DOHH2 (cell line): Measurements from ENCODE around the gene KRTAP5-1.

Source experiments
- H3F3A ChIP-seq: fragments of 200-600 bp; sonication (generic), shearing (Covaris generic); 2 replicates; pipeline ENCODE4 v1.6.0; 2016; ENCODE audit warnings: antibody characterized with exemption, mild to moderate bottlenecking; ENCODE audit not compliant: control insufficient read depth, insufficient read depth
- H3K27ac ChIP-seq: fragments of 200-600 bp; sonication (generic); 2 replicates; pipeline ENCODE4 v1.5.1; 2014; ENCODE audit warnings: low read depth, mild to moderate bottlenecking, low read length, moderate library complexity
- H3K27me3 ChIP-seq: fragments of 200-600 bp; sonication (generic); 2 replicates; pipeline ENCODE4 v1.6.1; 2014; ENCODE audit warnings: mild to moderate bottlenecking, low read length, mixed read lengths; ENCODE audit not compliant: control insufficient read depth
- H3K36me3 ChIP-seq: fragments of 200-600 bp; sonication (generic); 2 replicates; pipeline ENCODE4 v1.6.1; 2014; ENCODE audit warnings: mild to moderate bottlenecking, low read length, moderate library complexity, mixed read lengths; ENCODE audit not compliant: control insufficient read depth
- H3K4me1 ChIP-seq: fragments of 200-600 bp; sonication (generic); 2 replicates; pipeline ENCODE4 v1.6.1; 2014; ENCODE audit warnings: mild to moderate bottlenecking, low read length, mixed read lengths; ENCODE audit not compliant: control insufficient read depth
- H3K4me2 ChIP-seq: fragments of 200-600 bp; sonication (generic); 2 replicates; pipeline ENCODE4 v1.6.0; 2014; ENCODE audit warnings: mild to moderate bottlenecking, low read length, moderate library complexity
- H3K4me3 ChIP-seq: fragments of 200-600 bp; sonication (generic); 2 replicates; pipeline ENCODE4 v1.5.1; 2014; ENCODE audit warnings: mild to moderate bottlenecking, low read length, mixed read lengths
- H3K79me2 ChIP-seq: fragments of 200-600 bp; sonication (generic); 2 replicates; pipeline ENCODE4 v1.6.1; 2014; ENCODE audit warnings: mild to moderate bottlenecking, low read length, mixed read lengths; ENCODE audit not compliant: control insufficient read depth
- H3K9me2 ChIP-seq: fragments of 200-600 bp; sonication (generic); replicated peaks from 2 replicates; pipeline ENCODE4 v1.6.1; 2014; ENCODE audit warnings: mild to moderate bottlenecking, low read length, mixed read lengths; ENCODE audit not compliant: control insufficient read depth
- H3K9me3 ChIP-seq: fragments of 200-600 bp; sonication (generic); 2 replicates; pipeline ENCODE4 v1.6.1; 2014; ENCODE audit warnings: antibody characterized with exemption, low read length, mixed read lengths; ENCODE audit not compliant: control insufficient read depth, insufficient read depth
- H4K20me1 ChIP-seq: fragments of 200-600 bp; sonication (generic); 2 replicates; pipeline ENCODE4 v1.6.0; 2014; ENCODE audit warnings: low read depth, mild to moderate bottlenecking, antibody characterized with exemption, low read length, moderate library complexity; ENCODE audit not compliant: control insufficient read depth, insufficient read depth
- EZH2phosphoT487 ChIP-seq: fragments of 200-600 bp; sonication (generic); IDR thresholded peaks from 2 replicates; pipeline ENCODE4 v1.6.1; 2017; ENCODE audit warnings: borderline replicate concordance, mild to moderate bottlenecking, antibody characterized with exemption, low read length, moderate library complexity, mixed read lengths
- TF ChIP-seq, protein P1 (sequence below): fragments of 200-600 bp; sonication (generic); IDR thresholded peaks from one replicate; pipeline ENCODE4 v1.5.1; 2014; ENCODE audit warnings: antibody characterized with exemption, mild to moderate bottlenecking, low read depth, low read length; ENCODE audit not compliant: poor library complexity, severe bottlenecking

Gene KRTAP5-1

DNA sequence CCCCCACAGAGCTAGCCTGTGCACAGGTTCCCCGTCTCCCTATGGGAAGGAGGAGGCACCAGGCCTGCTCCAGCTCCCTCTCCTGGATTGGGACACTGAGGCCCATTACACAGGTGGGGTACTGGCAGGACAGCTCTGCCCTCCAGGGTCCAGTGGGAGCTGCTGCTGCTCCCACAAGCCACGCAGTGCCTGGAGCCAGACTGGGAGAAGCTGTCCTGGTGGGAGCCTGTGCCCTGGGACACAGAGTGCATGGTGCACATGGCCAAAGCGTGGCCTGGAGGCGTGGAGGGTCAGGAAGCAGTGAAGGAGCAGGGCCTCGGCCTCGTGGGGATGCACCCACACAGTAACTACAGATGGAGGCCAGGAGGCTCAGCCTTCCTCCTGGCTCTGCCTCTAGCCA, 40.5 kb downstream of the KRTAP5-1 start:
- no peak for TF ChIP-seq EZH2phosphoT487
- TF ChIP-seq, protein P1, sequence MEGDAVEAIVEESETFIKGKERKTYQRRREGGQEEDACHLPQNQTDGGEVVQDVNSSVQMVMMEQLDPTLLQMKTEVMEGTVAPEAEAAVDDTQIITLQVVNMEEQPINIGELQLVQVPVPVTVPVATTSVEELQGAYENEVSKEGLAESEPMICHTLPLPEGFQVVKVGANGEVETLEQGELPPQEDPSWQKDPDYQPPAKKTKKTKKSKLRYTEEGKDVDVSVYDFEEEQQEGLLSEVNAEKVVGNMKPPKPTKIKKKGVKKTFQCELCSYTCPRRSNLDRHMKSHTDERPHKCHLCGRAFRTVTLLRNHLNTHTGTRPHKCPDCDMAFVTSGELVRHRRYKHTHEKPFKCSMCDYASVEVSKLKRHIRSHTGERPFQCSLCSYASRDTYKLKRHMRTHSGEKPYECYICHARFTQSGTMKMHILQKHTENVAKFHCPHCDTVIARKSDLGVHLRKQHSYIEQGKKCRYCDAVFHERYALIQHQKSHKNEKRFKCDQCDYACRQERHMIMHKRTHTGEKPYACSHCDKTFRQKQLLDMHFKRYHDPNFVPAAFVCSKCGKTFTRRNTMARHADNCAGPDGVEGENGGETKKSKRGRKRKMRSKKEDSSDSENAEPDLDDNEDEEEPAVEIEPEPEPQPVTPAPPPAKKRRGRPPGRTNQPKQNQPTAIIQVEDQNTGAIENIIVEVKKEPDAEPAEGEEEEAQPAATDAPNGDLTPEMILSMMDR, result no peak
- no peak overlapping the region for H3K4me2 ChIP-seq
- peaks cover 6% of the 10 kb centered on the region; the same call in 1 of the 2 replicates for H3K4me1 ChIP-seq
- H3K27ac ChIP-seq, result no peak overlapping the region
- H3K79me2 ChIP-seq, result no peaks in the 10 kb centered on the region
- H3K27me3 ChIP-seq, result peaks cover 24% of the 10 kb centered on the region
- no peaks in the 10 kb centered on the region for H3K9me2 ChIP-seq
- no peaks in the 10 kb centered on the region for H3F3A ChIP-seq
- H4K20me1 ChIP-seq, result no peaks in the 10 kb centered on the region
- no peak overlapping the region for H3K4me3 ChIP-seq
- H3K9me3 ChIP-seq, result no peaks in the 10 kb centered on the region
- no peaks in the 10 kb centered on the region for H3K36me3 ChIP-seq

DNA sequence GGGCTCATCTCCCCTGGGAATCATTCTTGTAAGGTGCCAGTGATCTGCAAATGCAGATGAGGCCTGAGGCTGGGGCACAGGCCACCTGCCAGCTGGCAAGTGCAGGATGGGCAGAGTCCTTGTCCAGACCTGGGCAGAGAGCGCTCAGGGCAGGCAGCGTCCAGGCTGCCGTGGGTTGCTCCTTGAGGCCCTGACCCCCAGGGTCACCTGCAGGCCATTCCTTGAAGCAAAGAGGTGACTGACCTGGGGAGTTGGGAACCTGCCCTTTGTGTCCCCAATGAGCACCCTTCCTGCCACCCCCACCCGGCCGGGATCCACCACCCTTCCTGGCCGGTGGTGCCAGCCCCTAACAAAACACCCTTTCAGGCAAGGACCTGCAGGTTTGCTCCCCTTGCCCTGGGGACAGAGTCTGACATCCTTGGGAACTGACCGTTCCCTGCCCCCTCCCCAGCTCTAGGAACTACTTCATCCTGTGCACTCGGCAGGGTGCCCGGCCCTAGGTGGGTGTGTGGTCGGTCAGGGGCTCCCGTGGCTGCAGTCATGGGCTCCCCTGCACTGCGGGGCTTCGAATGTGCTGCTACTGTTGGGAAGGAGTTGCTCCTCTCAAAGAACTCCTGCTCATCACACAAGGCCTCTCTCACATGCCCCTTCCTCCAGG, 41.3 kb downstream of the KRTAP5-1 start:
- Histone ChIP-seq H3K4me3 (no peak overlapping the region), H4K20me1 (no peaks in the 10 kb centered on the region), H3K9me2 (no peaks in the 10 kb centered on the region), H3K9me3 (no peaks in the 10 kb centered on the region), H3K27me3 (peaks cover 24% of the 10 kb centered on the region), H3K36me3 (no peaks in the 10 kb centered on the region), H3K27ac (no peak overlapping the region), H3K4me2 (no peak overlapping the region), H3K4me1 (peaks cover 6% of the 10 kb centered on the region; the same call in 1 of the 2 replicates), H3K79me2 (no peaks in the 10 kb centered on the region), H3F3A (no peaks in the 10 kb centered on the region)
- TF ChIP-seq, protein P1, result no peak
- no peak for TF ChIP-seq EZH2phosphoT487

DNA sequence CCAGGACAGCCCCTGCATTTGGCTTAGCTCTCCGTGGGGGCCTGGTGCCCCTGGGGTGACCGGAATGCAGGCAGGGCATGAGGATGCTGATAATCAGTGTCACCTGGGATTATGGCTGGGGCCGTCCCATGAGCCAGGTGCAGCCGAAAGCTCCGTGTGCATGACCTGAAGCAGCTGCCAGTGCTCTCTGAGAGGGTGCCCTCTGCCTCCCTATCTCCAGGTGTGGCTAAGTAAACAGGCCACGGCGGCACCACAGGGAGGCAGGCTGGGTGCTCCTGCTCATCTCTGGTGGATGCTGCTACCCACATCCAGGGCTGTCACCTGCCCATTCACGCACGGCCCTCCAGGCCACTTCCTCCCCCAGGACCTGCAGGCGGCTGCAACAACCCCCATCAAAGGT, 42.8 kb downstream of the KRTAP5-1 start:
- H3F3A ChIP-seq, result no peaks in the 10 kb centered on the region
- H3K9me2 ChIP-seq, result no peaks in the 10 kb centered on the region
- H3K4me1 ChIP-seq, result peaks cover 3% of the 10 kb centered on the region; the same call in 1 of the 2 replicates
- no peak overlapping the region for H3K4me3 ChIP-seq
- H3K27ac ChIP-seq, result no peak overlapping the region
- peaks cover 3% of the 10 kb centered on the region for H3K79me2 ChIP-seq
- H4K20me1 ChIP-seq, result no peaks in the 10 kb centered on the region
- H3K4me2 ChIP-seq, result no peak overlapping the region
- TF ChIP-seq, protein P1, result no peak
- TF ChIP-seq EZH2phosphoT487, result no peak
- peaks cover 16% of the 10 kb centered on the region for H3K27me3 ChIP-seq
- no peaks in the 10 kb centered on the region for H3K36me3 ChIP-seq
- no peaks in the 10 kb centered on the region for H3K9me3 ChIP-seq
